NCI-H1417 (cell line): ENCODE data around the gene OR2T2.
A peak's percentile ranks its signal among the peaks of the same experiment; 100 is the strongest.
"Not testable (repeated sequence)": the region's sequence is repeated elsewhere in the genome, so short reads cannot be mapped to it uniquely, and the experiment has no call there.

Experiments
- DNase-seq, 3 experiments: peaks; one replicate each; lab custom pipeline; 2025; lab: John Stamatoyannopoulos, UW

OR2T2 gene, protein sequence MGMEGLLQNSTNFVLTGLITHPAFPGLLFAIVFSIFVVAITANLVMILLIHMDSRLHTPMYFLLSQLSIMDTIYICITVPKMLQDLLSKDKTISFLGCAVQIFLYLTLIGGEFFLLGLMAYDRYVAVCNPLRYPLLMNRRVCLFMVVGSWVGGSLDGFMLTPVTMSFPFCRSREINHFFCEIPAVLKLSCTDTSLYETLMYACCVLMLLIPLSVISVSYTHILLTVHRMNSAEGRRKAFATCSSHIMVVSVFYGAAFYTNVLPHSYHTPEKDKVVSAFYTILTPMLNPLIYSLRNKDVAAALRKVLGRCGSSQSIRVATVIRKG

DNA sequence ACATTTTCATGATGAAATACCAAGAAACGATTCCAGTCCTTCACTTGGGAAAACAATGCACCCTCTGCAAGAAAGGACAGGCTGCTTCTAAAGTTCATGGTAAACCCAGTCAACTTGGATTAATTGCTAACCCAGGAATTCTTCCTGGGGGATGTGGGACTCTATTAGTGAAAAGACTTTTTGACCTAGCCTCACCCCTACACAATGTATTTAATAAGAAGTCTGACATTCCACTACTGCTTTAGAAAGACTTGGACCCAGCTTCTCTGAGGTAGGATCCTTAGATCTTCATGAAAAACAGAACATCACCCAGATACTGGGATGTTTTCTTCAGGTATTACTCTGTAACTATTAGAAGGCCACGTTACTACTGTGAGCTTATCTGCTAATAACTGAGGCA, at the start of gene OR2T2:
OR2T2 (plus strand) TSS at position 239 of the 400 bp plus-strand sequence. CDS start 7,161 bp downstream, outside the sequence.
- DNase-seq: not testable (repeated sequence)

DNA sequence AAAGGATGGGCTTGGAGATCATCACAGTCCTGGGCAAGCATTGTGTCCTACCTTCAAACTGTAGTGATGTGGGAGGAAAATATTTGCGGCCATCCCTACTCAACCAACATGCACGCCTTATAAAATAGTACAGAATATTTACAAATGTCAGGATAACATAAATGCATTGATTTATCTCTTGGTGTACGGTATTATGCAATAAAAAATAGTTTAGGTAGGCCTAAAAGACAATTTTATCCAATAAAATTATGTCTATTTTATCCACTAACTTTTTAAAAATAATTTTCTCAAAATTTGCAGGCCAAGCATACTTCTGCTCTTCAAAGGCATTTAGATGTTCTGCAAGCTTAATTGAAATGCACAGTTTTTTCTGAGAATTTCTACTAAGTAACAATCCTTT, 42.7 kb upstream of the OR2T2 start, which contains the start of gene OR2T1:
OR2T1 (plus strand) TSS at position 301 of the 400 bp plus-strand sequence. CDS start 3,100 bp downstream, outside the sequence.
- no peak for DNase-seq

DNA sequence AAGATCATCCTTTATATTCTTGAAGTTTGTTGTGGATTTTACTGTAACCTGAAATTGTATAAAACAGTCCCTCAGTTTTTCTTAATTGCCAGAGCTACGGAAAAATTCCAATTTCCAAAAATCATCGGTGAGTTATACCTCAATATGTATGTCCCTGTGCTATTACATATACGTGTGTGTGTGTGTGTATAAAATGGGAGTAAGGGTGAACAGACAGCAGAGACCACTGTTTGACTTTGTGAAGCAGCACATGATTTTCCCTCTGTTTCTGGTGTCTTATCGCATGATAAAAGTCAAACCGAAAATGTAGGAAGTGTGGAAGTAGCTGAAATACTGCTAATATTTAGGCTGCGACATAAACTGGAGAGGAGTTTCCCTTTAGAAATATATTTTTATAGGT, 41.4 kb upstream of the OR2T2 start:
- peak in 1 of 3 experiments; percentile 4 for DNase-seq

DNA sequence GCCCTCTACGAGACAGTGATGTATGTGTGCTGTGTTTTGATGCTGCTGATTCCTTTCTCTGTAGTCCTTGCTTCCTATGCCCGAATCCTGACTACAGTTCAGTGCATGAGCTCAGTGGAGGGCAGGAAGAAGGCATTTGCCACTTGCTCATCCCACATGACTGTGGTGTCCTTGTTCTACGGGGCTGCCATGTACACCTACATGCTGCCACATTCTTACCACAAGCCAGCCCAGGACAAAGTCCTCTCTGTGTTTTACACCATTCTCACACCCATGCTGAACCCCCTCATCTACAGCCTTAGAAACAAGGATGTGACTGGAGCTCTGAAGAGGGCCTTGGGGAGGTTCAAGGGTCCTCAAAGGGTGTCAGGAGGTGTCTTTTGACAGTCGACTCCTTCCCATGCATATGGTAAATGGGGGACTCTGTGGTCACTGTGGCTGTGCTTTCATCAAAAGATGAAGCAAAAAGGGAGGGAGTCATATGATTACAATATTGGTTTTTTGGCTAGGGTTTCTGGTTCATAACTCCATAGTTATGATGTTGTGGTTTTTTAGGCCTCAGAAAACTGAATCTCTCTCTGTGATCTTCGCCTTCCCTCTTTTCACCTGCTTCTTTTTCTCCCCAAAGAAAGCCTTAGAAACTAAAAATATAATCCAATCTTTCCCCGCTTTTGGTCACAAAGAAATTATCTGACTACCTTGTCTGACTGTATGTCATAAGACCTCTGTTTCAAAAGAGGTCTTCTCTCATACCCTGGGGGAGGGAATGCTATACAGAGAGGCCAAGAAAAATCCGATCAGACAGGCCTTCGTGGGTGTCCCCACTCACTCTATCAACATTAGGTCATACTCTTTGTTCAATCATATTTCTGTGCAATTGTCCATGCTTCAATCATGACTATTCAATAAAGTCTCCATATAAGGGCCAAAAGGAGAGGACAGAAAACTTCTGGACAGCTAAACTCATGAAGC, 38.4 kb upstream of the OR2T2 start:
- DNase-seq: no peak

DNA sequence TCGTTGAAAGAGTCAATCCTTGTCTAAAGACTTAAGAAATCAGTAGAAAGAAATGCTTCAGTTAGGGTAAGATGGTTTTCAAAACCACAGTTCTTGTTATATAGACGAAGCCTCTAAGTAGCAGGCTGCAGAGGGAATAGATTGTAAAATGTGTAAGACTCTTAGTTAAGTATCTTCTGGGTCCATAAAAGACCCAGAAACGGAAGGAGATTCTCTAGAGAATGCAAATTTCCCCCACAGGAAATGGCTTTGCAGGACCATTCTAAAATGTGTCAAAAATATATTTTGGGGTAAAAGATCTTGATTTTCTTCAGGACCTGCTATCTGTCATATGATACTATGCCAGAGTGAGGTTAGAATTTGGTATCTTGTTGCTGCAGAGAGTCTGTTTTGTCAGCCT, 29.2 kb upstream of the OR2T2 start:
- no peak for DNase-seq

DNA sequence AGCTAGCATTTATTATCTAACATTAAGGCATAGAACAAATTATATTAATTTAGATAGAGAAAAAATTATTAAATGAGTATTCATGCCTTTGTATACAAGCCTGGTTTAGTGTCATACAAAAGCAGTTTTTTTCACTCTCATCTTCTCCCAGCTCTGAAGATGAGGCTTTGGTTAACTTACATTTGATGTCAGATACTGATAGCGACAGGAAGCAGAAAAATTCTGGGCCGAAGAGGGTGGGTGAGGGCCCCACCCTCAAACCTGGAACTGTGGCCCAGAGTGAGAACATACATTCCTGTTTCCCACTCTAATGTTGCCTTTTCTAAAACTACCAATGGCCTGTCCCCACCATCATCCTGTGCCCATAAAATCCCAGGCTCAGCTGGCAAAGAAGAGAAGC, 27.6 kb upstream of the OR2T2 start:
- no peak for DNase-seq

DNA sequence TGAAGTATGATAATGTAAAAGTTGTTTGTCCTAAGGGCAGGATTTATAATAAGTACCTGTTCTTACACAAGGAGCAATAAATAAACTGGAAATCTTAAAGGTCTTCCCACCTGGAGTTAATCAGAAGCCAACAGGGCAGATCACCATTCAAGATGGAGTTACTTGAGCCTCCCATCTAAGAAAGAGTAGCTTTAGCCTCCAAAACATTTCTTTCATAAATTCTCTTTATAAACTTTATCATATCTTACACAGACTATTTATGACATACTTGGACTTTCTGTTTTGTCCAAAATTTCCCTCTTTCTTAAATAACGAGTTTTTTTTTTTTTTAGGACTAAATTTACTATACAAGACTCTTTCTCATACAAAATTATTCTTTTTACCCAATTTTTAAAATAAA, 24.1 kb upstream of the OR2T2 start:
- no peak for DNase-seq

DNA sequence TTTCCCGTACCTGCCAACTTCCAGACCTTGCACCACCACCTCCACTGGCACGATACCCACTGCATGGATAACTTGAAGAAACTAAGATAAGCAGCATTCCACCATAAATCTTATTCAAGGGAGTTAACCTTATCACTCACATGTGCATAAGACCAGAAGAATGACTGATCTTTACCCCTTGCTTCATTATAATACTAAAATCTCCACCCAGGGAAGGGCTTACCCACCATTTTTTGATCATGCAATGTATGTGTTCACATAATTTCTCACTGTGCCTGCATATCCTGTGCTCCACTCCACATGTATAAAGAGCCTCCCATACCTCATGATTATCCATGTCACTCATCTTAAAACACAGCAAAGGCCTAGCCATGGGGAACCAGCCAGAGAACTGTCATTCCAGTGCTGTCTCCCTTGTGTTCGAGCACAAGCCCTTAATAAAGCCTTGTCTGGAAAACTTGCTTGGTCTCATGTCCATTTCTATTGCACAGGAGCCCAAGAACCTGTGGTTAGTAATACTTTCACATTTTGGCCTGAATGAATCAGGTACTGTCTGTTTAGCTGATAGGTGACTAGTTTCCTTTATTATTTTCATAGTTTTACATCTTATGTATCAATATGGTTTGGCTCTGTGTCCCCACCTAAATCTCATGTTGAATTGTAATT, 17.8 kb upstream of the OR2T2 start:
- DNase-seq: not testable (repeated sequence)

DNA sequence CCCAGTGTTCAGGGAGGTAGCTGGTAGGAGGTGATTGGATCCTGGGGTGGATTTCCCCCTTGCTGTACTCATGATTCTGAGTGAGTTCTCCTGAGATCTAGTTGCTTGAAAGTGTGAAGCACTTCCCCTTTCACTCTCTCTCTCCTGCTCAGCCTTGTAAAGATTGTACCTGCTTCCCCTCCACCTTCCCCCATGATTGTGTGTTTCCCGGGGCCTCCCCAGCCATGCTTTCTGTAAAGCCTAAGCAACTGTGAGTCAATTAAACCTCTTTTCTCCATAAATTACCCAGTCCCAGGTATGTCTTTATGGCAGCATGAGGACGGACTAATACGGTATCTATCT, 17.3 kb upstream of the OR2T2 start:
- DNase-seq: not testable (repeated sequence)

DNA sequence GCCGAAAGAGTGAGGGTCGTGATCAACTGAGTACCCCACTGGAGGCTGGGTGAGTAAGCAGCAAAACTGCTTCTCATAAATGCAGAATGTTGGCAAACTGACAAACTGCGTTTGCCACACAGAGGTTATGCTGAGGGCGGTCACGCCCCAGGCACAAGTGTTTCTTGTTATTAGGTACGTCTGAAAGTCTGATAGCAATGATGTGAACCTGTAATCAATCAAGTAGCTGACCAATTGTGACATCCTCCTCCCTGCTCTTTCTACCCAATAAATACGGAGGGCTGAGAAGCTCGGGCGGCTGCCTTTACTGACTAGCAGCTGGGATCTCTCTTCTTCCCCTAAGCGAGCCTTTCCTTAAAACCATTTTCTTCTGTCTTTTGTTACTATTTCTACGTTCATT, 13.8 kb upstream of the OR2T2 start:
- DNase-seq: not testable (repeated sequence)

DNA sequence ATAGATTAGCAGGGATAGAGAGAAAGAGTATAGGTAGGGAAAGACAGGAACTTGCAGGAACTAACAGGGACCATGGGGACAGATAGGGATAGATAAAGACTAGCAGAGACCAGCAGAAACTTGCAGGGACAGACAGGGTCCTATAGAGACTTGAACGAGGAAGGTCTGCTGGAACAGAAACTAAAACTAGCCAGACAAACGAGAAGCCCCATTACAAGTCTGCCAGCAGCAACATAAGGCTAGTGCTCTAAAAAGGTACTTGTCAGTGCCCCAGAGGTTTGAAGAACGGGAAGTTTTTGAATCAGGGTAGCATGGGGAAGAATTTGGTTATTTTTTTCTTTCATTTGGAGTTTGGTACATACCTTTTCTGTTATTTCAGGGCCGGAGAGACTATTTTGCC, 13.2 kb upstream of the OR2T2 start:
- DNase-seq: not testable (repeated sequence)

DNA sequence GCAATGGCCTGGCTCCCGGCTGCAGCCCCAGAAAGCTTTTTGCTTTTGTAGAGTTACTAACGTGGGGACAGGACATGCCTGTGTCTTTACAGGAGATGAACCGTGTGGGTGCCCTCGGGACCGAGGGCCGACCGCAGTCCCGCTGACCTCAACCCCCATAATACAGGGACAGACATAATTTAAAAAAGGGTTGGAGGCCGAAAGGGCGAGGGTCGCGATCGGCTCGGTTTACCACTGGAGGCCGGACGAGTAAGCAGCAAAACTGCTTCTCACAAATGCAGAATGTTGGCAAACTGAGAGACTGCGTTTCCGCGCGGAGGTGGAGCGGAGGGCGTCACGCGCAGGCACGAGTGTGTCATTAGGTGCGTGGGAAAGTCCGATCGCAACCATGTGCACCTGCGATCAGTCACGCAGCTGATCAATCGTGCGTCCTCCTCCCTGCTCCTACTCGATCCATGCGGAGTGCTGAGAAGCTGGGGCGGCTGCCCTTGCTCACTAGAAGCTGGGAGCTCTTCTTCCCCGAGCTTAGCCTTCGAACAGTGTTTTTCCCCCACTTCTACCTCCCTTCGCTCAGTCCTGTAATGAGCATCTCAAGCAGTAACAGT, 11.5 kb upstream of the OR2T2 start:
- not testable (repeated sequence) for DNase-seq

DNA sequence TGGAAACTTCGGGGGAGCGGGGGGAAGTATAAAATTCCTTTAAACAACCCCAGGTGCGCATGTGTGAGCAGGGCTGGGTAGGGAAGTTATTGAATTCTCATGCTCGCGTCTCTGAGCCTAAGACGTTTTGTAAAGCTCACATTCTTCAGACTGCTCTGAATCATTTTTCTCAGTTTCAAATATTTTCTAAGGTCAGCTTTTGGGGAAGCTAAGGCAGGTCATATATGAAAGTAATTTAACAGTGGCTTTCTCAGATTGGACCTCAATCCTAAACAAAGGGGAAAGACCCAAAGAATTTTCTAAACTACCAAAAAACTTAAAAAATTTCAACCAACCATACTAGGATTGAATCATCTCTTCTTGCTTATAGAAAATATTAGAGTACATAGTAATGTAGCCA, 10.5 kb upstream of the OR2T2 start:
- DNase-seq: not testable (repeated sequence)

DNA sequence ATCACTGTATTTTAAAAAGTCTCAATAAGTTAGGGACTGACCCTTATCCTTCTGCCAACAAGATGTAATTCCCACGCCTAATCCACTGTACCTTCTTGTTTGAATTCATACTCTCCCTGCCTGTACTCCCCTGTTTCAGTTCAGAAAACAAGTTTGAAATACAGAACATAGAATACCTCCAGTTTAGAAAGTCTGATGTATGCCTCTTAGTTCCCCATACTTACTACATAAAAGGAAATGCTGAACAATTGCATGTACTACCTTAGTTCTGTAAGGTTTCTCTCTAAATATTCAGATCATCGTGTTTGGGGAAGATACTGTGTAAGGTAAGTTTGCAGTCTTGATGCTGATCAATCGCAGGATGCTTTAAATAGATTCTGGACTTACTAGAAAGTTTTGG, 9.1 kb upstream of the OR2T2 start:
- not testable (repeated sequence) for DNase-seq

DNA sequence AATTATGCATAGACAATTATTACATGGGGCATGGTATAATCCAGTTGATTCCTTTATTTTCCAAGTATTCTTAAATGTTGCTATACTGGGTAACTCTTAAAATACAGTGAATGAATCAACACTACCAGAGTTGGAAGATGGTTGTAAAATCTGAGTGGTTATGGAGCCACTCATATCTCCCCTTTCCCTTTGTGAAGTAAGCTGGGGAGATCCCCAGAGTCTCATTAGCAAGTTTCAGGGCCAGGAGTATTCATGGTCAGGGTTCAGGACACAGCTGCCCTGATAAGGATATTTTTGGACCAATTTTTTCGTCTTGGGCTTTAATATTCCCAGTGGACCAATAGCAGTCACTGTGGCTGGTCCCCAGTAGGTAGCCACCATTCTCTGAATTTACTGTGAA, 6.8 kb upstream of the OR2T2 start:
- not testable (repeated sequence) for DNase-seq

DNA sequence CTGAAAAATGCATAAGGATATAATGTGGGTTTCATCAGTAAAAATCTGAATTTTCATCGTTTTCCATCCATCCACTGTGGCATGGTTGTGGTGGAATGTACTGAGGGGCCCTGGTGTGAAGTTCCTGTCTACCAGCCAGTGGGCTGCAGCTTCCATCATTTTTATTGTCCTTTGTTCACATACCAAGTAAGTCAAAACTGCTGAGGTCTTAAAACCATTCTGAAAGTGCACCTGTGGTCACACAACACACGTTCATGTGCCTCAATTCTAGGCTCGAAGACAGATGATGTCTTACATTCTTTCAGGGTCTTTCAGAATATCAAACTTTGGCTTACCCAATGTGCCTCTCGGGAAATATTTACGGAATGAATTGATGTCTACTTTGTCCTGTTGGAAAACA, 6.2 kb upstream of the OR2T2 start:
- DNase-seq: not testable (repeated sequence)

DNA sequence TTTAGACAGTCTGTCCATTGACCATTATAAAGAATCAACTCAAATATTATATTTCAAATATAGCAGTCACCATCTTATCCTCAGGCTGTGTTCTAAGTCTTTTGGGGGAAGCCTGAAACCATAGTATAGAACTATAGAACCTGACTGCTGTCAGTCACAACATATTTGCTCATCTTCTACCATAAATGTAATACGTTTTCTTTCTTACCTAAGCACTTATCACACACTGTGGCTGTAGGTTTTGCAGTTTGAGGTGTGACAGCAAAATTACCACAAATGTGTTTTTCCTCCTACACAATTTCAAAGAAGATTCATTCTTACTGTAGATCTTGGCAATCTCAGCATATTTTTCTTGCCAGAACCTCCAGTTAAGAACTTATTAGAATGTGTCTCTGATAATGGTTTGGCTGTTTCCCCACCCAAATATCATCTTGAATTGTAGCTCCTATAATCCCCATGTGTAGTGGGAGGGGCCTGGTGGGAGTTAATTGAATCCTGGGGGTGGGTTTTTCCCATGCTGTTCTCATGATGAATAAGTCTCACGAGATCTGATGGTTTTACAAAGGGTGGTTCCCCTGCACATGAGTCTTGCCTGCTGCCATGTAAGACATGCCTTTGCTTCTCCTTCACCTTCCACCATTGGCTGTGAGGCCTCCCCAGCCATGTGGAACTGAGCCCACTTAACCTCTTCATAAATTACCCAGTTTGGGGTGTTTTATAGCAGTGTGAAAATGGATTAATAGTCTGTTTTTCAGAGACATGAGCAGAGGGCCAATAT, 2.7 kb upstream of the OR2T2 start:
- not testable (repeated sequence) for DNase-seq

DNA sequence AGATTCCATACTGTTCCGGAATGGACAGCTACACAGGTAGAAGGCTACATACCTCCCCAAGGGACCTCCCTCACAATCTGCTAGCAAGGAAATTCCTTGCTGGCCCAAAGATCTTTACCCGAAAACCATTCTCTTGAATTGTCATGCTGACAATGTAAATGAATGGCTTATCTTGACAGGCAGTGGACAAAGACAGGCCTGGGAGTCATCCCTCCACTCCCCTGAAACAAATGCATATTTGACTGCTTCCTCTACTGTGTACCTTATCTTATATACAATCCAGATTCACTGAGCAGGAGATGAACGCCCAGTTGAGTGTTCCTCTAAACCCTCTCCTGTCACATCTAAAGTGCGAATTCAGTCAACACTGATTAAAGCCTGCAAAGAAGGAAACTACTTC, 834 bp upstream of the OR2T2 start:
- not testable (repeated sequence) for DNase-seq

DNA sequence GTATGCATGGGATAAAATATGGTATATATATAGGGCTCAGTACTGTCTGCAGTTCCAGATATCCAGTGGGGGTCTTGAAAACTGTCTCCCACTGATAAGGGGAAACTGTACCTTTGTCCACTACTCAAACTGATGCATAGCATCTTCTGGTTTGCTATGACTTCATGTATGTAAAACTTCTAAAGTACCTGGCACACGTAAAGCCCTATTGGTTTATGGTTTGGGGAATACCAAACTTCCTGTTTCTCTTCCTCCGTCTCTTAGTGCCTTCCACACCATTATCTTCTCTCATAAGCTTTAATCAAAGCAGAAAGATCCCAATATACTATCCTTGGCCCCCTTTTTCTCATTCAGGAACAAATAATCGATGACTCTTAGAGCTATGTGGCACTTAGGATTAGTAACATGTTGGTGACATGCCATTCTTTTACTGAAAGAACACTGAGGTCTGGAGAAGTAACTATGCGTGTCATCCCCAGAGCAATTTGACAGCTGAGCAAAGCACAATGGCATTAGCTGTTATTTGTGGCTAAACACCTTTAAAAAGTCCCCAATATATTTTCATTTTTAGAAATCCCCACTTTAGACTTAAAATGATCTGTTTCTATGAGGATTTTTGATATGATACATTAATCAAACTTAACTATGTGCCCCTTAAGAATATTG, 3.1 kb downstream of the OR2T2 start:
- not testable (repeated sequence) for DNase-seq

DNA sequence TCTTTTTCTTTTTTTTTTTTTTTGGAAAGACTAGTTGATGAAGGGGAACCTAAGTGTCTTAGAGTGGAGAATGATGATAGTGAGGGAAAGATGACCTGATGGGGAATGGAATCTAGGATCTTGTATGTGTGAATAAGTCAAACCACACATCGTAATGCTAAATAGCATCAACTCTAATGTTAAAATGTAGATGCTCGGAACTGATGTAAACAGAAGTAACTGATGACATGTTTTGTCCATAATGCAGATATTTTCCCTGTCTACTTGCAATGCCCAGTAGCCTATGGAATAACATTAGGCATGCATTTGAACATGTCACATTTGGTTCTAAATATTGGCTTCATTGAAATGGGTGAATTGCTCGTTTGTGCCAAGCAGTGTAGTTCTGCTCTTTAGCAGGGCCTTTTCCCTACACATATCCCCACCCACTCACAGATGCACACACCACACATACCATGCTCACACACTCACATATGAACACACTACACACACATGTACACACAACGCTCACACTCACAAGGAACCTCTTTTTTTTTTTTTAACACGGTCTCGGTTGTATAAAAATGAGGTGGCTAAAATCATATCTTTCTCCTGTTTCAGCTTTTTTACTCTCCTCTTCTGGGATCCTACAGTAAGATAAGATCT, 4.5 kb downstream of the OR2T2 start:
- DNase-seq: not testable (repeated sequence)
